Keratinocyte (primary cell): ENCODE results near the gene RPS6KA5. TPM values are rescaled to one million over a fixed set of nuclear protein-coding genes. Genes with fewer than 3 reads are reported as not detected.
A peak's percentile ranks its signal among the peaks of the same experiment; 100 is the strongest.
"Not testable (repeated sequence)": the region's sequence is repeated elsewhere in the genome, so short reads cannot be mapped to it uniquely, and the experiment has no call there.

Experiments used
- DNase-seq: peaks from one replicate; pipeline ENCODE4 v3.0.0-alpha.2; 2011; ENCODE audit warnings: low read depth, missing footprints, low spot score
- FAIRE-seq: peaks from 2 replicates; lab custom pipeline; 2011; peaks lifted over from hg19 to GRCh38; lab: Jason Lieb, UNC
- H2AFZ ChIP-seq: 2 replicates; pipeline ENCODE4 v1.6.0; 2012; ENCODE audit warnings: low read length, control low read depth, inconsistent platforms; ENCODE audit not compliant: control insufficient read depth
- H3K27ac ChIP-seq: 2 replicates; pipeline ENCODE4 v1.5.1; 2011; ENCODE audit warnings: low read length; ENCODE audit not compliant: control insufficient read depth, insufficient read depth
- H3K27me3 ChIP-seq: 3 replicates; pipeline ENCODE4 v1.6.0; 2011; ENCODE audit warnings: low read length; ENCODE audit not compliant: control insufficient read depth, insufficient read depth; ENCODE audit errors: extremely low read depth
- H3K36me3 ChIP-seq, 2 experiments: 2 replicates in 1 of 2; 3 replicates in 1 of 2; pipeline ENCODE4 v1.5.1; 2011; ENCODE audit warnings: low read length in 2 of 2, mild to moderate bottlenecking in 1 of 2; ENCODE audit not compliant: control insufficient read depth in 2 of 2, insufficient read depth in 2 of 2; ENCODE audit errors: extremely low read depth in 1 of 2
- H3K4me1 ChIP-seq: 3 replicates; pipeline ENCODE4 v1.5.1; 2011; ENCODE audit warnings: low read length; ENCODE audit not compliant: control insufficient read depth, insufficient read depth; ENCODE audit errors: extremely low read depth
- H3K4me2 ChIP-seq: 3 replicates; pipeline ENCODE4 v1.6.0; 2011; ENCODE audit warnings: low read depth, low read length; ENCODE audit not compliant: control insufficient read depth, insufficient read depth; ENCODE audit errors: extremely low read depth
- H3K4me3 ChIP-seq, 3 experiments: fragments of 200-600 bp in 1 of 3; sonication (generic) in 1 of 3; 2 replicates in 2 of 3; 3 replicates in 1 of 3; pipeline ENCODE4 v1.5.1; 2011 to 2016; ENCODE audit warnings: low read length in 3 of 3, mild to moderate bottlenecking in 3 of 3, control low read depth in 2 of 3, inconsistent platforms in 1 of 3, low read depth in 1 of 3, mixed read lengths in 1 of 3, mixed run types in 1 of 3, moderate library complexity in 1 of 3; ENCODE audit not compliant: control insufficient read depth in 2 of 3, insufficient read depth in 2 of 3; ENCODE audit errors: extremely low read depth in 1 of 3
- H3K79me2 ChIP-seq: 2 replicates; pipeline ENCODE4 v1.6.0; 2012; ENCODE audit warnings: low read length; ENCODE audit not compliant: control insufficient read depth, insufficient read depth
- H3K9ac ChIP-seq: 3 replicates; pipeline ENCODE4 v1.6.0; 2011; ENCODE audit warnings: low read length; ENCODE audit not compliant: control insufficient read depth, insufficient read depth; ENCODE audit errors: extremely low read depth
- H3K9me1 ChIP-seq: 3 replicates; pipeline ENCODE4 v1.6.0; 2011; ENCODE audit warnings: low read length; ENCODE audit not compliant: control insufficient read depth, insufficient read depth; ENCODE audit errors: extremely low read depth
- H3K9me3 ChIP-seq: 2 replicates; pipeline ENCODE4 v1.5.1; 2012; ENCODE audit warnings: low read depth, low read length; ENCODE audit not compliant: control insufficient read depth
- H4K20me1 ChIP-seq: 3 replicates; pipeline ENCODE4 v1.6.0; 2011; ENCODE audit warnings: low read length; ENCODE audit not compliant: control insufficient read depth, insufficient read depth; ENCODE audit errors: extremely low read depth
- CTCF ChIP-seq, 3 experiments: IDR thresholded peaks in 1 of 3; conservative IDR thresholded peaks in 1 of 3; optimal IDR thresholded peaks in 1 of 3; 2 replicates in 2 of 3; 3 replicates in 1 of 3; pipeline versions ENCODE3 to v1.5.1; 2011; ENCODE audit warnings: low read length in 3 of 3, mild to moderate bottlenecking in 3 of 3, moderate library complexity in 2 of 3, control low read depth in 1 of 3, inconsistent platforms in 1 of 3; ENCODE audit not compliant: insufficient read depth in 2 of 3; ENCODE audit errors: extremely low read depth in 1 of 3
- EZH2 ChIP-seq: IDR thresholded peaks from one replicate; pipeline ENCODE4 v1.6.1; 2012; ENCODE audit warnings: inconsistent platforms, mild to moderate bottlenecking, low read length, moderate library complexity
- dilution Hi-C: fragments of 300-500 bp; cut with MboI; formaldehyde crosslinking; loops from one replicate; pipeline ENCODE4 v1.7.0; 2020; ENCODE audit warnings: low sequenced_read_pairs; ENCODE audit not compliant: extremely low pct_ligation_motif_present
- polyA plus RNA-seq, 5 experiments: library from polyadenylated mRNA; depleted of rRNA in 3 of 5; stranded (reverse) in 3 of 5; stranded (forward) in 1 of 5; unstranded in 1 of 5; fragments of >200 nt; gene quantifications; 1 replicate in 1 of 5; 2 replicates in 3 of 5; 3 replicates in 1 of 5; pipeline versions ENCODE4 v1.2.1 to v1.2.3, GENCODE V29; 2011 to 2012; ENCODE audit warnings: missing spikeins in 2 of 5, low read depth in 1 of 5, low replicate concordance in 1 of 5

Gene RPS6KA5
- polyA plus RNA-seq, 1 donor (not counting 4 experiments of a cell fraction or from before 2014, with no cell fraction given) = 2.9 TPM

GRCh38 chr14:91088585-91089235 is 28.3 kb upstream of the RPS6KA5 start:
- DNase-seq (no peak), FAIRE-seq (no peak)
- Histone ChIP-seq H3K9me1 (no peaks in the 10 kb centered on the region), H3K27me3 (no peaks in the 10 kb centered on the region), H3K9ac (no peak overlapping the region), H3K36me3 (no peaks in the 10 kb centered on the region), H3K4me3 (no peak overlapping the region), H3K79me2 (no peaks in the 10 kb centered on the region), H3K4me2 (no peak overlapping the region), H3K9me3 (no peaks in the 10 kb centered on the region), H2AFZ (no peak overlapping the region), H4K20me1 (no peaks in the 10 kb centered on the region), H3K4me1 (peaks cover 12% of the 10 kb centered on the region), H3K27ac (no peak overlapping the region)
- TF ChIP-seq CTCF (optimal IDR thresholded peaks at IDR 0.05 in 1 of 3, IDR thresholded peaks at IDR 0.05 in 1 of 3, conservative IDR thresholded peaks at IDR 0.05 in 1 of 3; ENCODE audit: extremely low read depth in 1 of 3, insufficient read depth in 2 of 3, low read length in 3 of 3) = no peak
- no peak for TF ChIP-seq EZH2
- dilution Hi-C loops = no loop called here

- H3K4me2 ChIP-seq = peak overlapping the region; percentile 65
- H3K27me3 ChIP-seq, H3K9me3 ChIP-seq, H3K79me2 ChIP-seq, H3K9me1 ChIP-seq, H4K20me1 ChIP-seq, DNase-seq, dilution Hi-C loops, H3K36me3 ChIP-seq, H3K9ac ChIP-seq: not testable (repeated sequence)
- peaks cover 12% of the 10 kb centered on the region for H3K4me1 ChIP-seq
- H2AFZ ChIP-seq = peak overlapping the region; percentile 73
- peak; percentile 93 for FAIRE-seq
- H3K27ac ChIP-seq = peak overlapping the region; percentile 45
- H3K4me3 ChIP-seq = peak overlapping the region in 1 of 3 experiments; percentile 26
These were observed 27.0 kb upstream of the RPS6KA5 start for GRCh38 chr14:91087470-91087869.

GRCh38 chr14:91084516-91084915 is 24.1 kb upstream of the RPS6KA5 start:
- Histone ChIP-seq H3K9me1 (no peaks in the 10 kb centered on the region), H3K4me1 (peaks cover 12% of the 10 kb centered on the region), H3K79me2 (no peaks in the 10 kb centered on the region), H3K4me2 (no peak overlapping the region), H3K27ac (no peak overlapping the region), H3K4me3 (no peak overlapping the region), H3K27me3 (no peaks in the 10 kb centered on the region), H4K20me1 (no peaks in the 10 kb centered on the region), H3K9ac (no peak overlapping the region), H2AFZ (no peak overlapping the region), H3K36me3 (no peaks in the 10 kb centered on the region), H3K9me3 (no peaks in the 10 kb centered on the region)
- no peak for DNase-seq
- dilution Hi-C loops = no loop called here
- no peak for FAIRE-seq
- TF ChIP-seq CTCF (optimal IDR thresholded peaks at IDR 0.05 in 1 of 3, IDR thresholded peaks at IDR 0.05 in 1 of 3, conservative IDR thresholded peaks at IDR 0.05 in 1 of 3; ENCODE audit: extremely low read depth in 1 of 3, insufficient read depth in 2 of 3, low read length in 3 of 3) (no peak), EZH2 (no peak)
